ENCODE data around the gene VCPKMT. TPM values are rescaled to one million over a fixed set of nuclear protein-coding genes. Genes with fewer than 3 reads are reported as not detected.

Gene VCPKMT
- total RNA-seq, 1 experiment from 2014 or later, result 6.5 TPM

- Histone ChIP-seq H4K20me1 (ENCODE audit: insufficient read depth) (no peaks in the 10 kb centered on the region), H3K4me2 (no peak overlapping the region), H3K9me2 (ENCODE audit: insufficient read depth) (no peaks in the 10 kb centered on the region), H3K4me1 (replicated peaks; ENCODE audit: insufficient read depth) (no peaks in the 10 kb centered on the region; the same call in 1 of the 2 replicates), H3K36me3 (ENCODE audit: low read depth) (no peaks in the 10 kb centered on the region), H3K79me2 (ENCODE audit: low read depth) (no peaks in the 10 kb centered on the region), H3F3A (ENCODE audit: insufficient read depth, low read depth) (peaks cover 4% of the 10 kb centered on the region; the same call in 1 of the 2 replicates), H3K9me3 (ENCODE audit: insufficient read depth, low read depth) (no peaks in the 10 kb centered on the region), H3K4me3 (no peak overlapping the region), H2AFZ (no peak overlapping the region), H3K27me3 (ENCODE audit: insufficient read depth, low read depth) (no peaks in the 10 kb centered on the region), H3K27ac (no peak overlapping the region)
- no TSS peak for BruUV-seq (replicated peaks)
- no peak for DNase-seq
- TF ChIP-seq CTCF (conservative IDR thresholded peaks at IDR 0.05), result no peak
- no peak for TF ChIP-seq EZH2 (IDR thresholded peaks at IDR 0.05; ENCODE audit: low read depth)
- ChIA-PET POLR2A (ENCODE audit: unreplicated experiment) (no interaction called here), CTCF (no interaction called here)
- intact Hi-C loops (cut with micrococcal nuclease; ENCODE audit: unreplicated experiment), result no loop called here
These were observed 31.7 kb downstream of the VCPKMT start for GRCh38 chr14:50084666-50085065.

GRCh38 chr14:50083467-50084337, 32.7 kb downstream of the VCPKMT start:
- no TSS peak for BruUV-seq (replicated peaks)
- no peak overlapping the region for H3K4me3 ChIP-seq
- no peak for TF ChIP-seq EZH2 (IDR thresholded peaks at IDR 0.05; ENCODE audit: low read depth)
- no peak for TF ChIP-seq CTCF (conservative IDR thresholded peaks at IDR 0.05)
- H3K9me3 ChIP-seq (ENCODE audit: insufficient read depth, low read depth), result no peaks in the 10 kb centered on the region
- DNase-seq, result no peak
- intact Hi-C loops (cut with micrococcal nuclease; ENCODE audit: unreplicated experiment), result no loop called here
- H2AFZ ChIP-seq, result no peak overlapping the region
- peaks cover 4% of the 10 kb centered on the region; the same call in 1 of the 2 replicates for H3F3A ChIP-seq (ENCODE audit: insufficient read depth, low read depth)
- CTCF ChIA-PET, result no interaction called here
- H3K9me2 ChIP-seq (ENCODE audit: insufficient read depth), result no peaks in the 10 kb centered on the region
- H3K36me3 ChIP-seq (ENCODE audit: low read depth), result no peaks in the 10 kb centered on the region
- H4K20me1 ChIP-seq (ENCODE audit: insufficient read depth), result no peaks in the 10 kb centered on the region
- no peaks in the 10 kb centered on the region for H3K79me2 ChIP-seq (ENCODE audit: low read depth)
- no peak overlapping the region for H3K4me2 ChIP-seq
- POLR2A ChIA-PET (ENCODE audit: unreplicated experiment), result no interaction called here
- no peak overlapping the region for H3K27ac ChIP-seq
- no peaks in the 10 kb centered on the region; the same call in 1 of the 2 replicates for H3K4me1 ChIP-seq (replicated peaks; ENCODE audit: insufficient read depth)
- no peaks in the 10 kb centered on the region for H3K27me3 ChIP-seq (ENCODE audit: insufficient read depth, low read depth)

GRCh38 chr14:50082784-50083466, 33.4 kb downstream of the VCPKMT start:
- BruUV-seq (replicated peaks), result no TSS peak
- no peak overlapping the region for H3K27ac ChIP-seq
- no peak overlapping the region for H3K4me2 ChIP-seq
- no peaks in the 10 kb centered on the region for H4K20me1 ChIP-seq (ENCODE audit: insufficient read depth)
- no peaks in the 10 kb centered on the region; the same call in 1 of the 2 replicates for H3K4me1 ChIP-seq (replicated peaks; ENCODE audit: insufficient read depth)
- ChIA-PET CTCF (no interaction called here), POLR2A (ENCODE audit: unreplicated experiment) (no interaction called here)
- no peaks in the 10 kb centered on the region for H3K27me3 ChIP-seq (ENCODE audit: insufficient read depth, low read depth)
- no peaks in the 10 kb centered on the region for H3K79me2 ChIP-seq (ENCODE audit: low read depth)
- intact Hi-C loops (cut with micrococcal nuclease; ENCODE audit: unreplicated experiment), result no loop called here
- no peak for TF ChIP-seq CTCF (conservative IDR thresholded peaks at IDR 0.05)
- no peak for TF ChIP-seq EZH2 (IDR thresholded peaks at IDR 0.05; ENCODE audit: low read depth)
- no peaks in the 10 kb centered on the region for H3K9me3 ChIP-seq (ENCODE audit: insufficient read depth, low read depth)
- H2AFZ ChIP-seq, result no peak overlapping the region
- no peak overlapping the region for H3K4me3 ChIP-seq
- H3F3A ChIP-seq (ENCODE audit: insufficient read depth, low read depth), result peaks cover 4% of the 10 kb centered on the region; the same call in 1 of the 2 replicates
- H3K9me2 ChIP-seq (ENCODE audit: insufficient read depth), result no peaks in the 10 kb centered on the region
- no peak for DNase-seq
- no peaks in the 10 kb centered on the region for H3K36me3 ChIP-seq (ENCODE audit: low read depth)

Data from PC-9 (cell line).